B cell (primary cell): ENCODE results near the gene CSTF1. TPM values are rescaled to one million over a fixed set of nuclear protein-coding genes. Genes with fewer than 3 reads are reported as not detected.

ENCODE experiments used
- ATAC-seq: fragments of 200-7000 bp; cut with Tn5 transposase; one replicate; pipeline ENCODE4 v1.10.0; 2021; ENCODE audit warnings: low read depth, mild to moderate bottlenecking, moderate number of reproducible peaks, moderate library complexity
- CTCF ChIA-PET: fragments of 350-600 bp; sonication (Branson Sonifier 250); formaldehyde crosslinking; loops from one replicate; lab custom pipeline; 2021; ENCODE audit warnings: antibody characterized with exemption, inconsistent platforms; lab: Charles Lee
- POLR2A ChIA-PET: fragments of 350-600 bp; sonication (Branson Sonifier 250); formaldehyde crosslinking; loops from one replicate; lab custom pipeline; 2021; ENCODE audit warnings: antibody characterized with exemption; lab: Charles Lee
- DNase-seq: peaks from one replicate; pipeline ENCODE4 v3.0.0; 2013
- H2AFZ ChIP-seq: 2 replicates; pipeline ENCODE4 v1.6.1; 2012; ENCODE audit warnings: mild to moderate bottlenecking, low read depth, low read length; ENCODE audit not compliant: insufficient read depth, poor library complexity, severe bottlenecking
- H3K27ac ChIP-seq, 2 donors: 1 replicate in 1 of 2; 2 replicates in 1 of 2; pipeline ENCODE4 v1.5.1; 2012 to 2013; ENCODE audit warnings: low read length in 2 of 2, mild to moderate bottlenecking in 2 of 2, moderate library complexity in 1 of 2
- H3K27me3 ChIP-seq, 4 experiments: fragments of 200-600 bp in 1 of 4; sonication (generic) in 1 of 4; replicated peaks in 1 of 4; 1 replicate in 2 of 4; 2 replicates in 2 of 4; pipeline versions ENCODE4 v1.6.1 to v1.7.0; 2013 to 2016; ENCODE audit warnings: low read length in 3 of 4, mild to moderate bottlenecking in 2 of 4, mixed read lengths in 1 of 4, moderate library complexity in 1 of 4; ENCODE audit not compliant: insufficient read depth in 4 of 4, control insufficient read depth in 3 of 4; ENCODE audit errors: control extremely low read depth in 1 of 4
- H3K36me3 ChIP-seq, 2 experiments: replicated peaks in 1 of 2; 1 replicate in 1 of 2; 2 replicates in 1 of 2; pipeline versions ENCODE4 v1.6.1 to v1.7.1; 2013; ENCODE audit warnings: low read length in 1 of 2; ENCODE audit not compliant: insufficient read depth in 2 of 2, control insufficient read depth in 1 of 2; ENCODE audit errors: control extremely low read depth in 1 of 2, extremely low read depth in 1 of 2
- H3K4me1 ChIP-seq, 2 donors: fragments of 200-600 bp in 1 of 2; sonication (generic) in 1 of 2; 1 replicate in 1 of 2; 2 replicates in 1 of 2; pipeline versions ENCODE4 v1.5.1 to v1.6.1; 2013 to 2017; ENCODE audit warnings: low read length in 2 of 2; ENCODE audit not compliant: control insufficient read depth in 2 of 2, insufficient read depth in 2 of 2
- H3K4me2 ChIP-seq: replicated peaks from 2 replicates; pipeline ENCODE3; 2012; ENCODE audit warnings: mild to moderate bottlenecking, low read depth, low read length; ENCODE audit not compliant: poor library complexity, severe bottlenecking
- H3K4me3 ChIP-seq, 5 experiments: fragments of 200-600 bp in 1 of 5; sonication (generic) in 1 of 5; 1 replicate in 3 of 5; 2 replicates in 2 of 5; pipeline versions ENCODE4 v1.5.1 to v1.7.0; 2011 to 2016; ENCODE audit warnings: low read length in 4 of 5, mild to moderate bottlenecking in 4 of 5, low read depth in 2 of 5, control low read depth in 1 of 5, moderate library complexity in 1 of 5; ENCODE audit not compliant: insufficient read depth in 1 of 5; ENCODE audit errors: control extremely low read depth in 1 of 5, extremely low read depth in 1 of 5
- H3K79me2 ChIP-seq: fragments of 200-600 bp; sonication (generic); one replicate; pipeline ENCODE4 v1.6.0; 2016; ENCODE audit warnings: low read length; ENCODE audit not compliant: control insufficient read depth, insufficient read depth
- H3K9ac ChIP-seq: fragments of 200-600 bp; sonication (generic); 2 replicates; pipeline ENCODE4 v1.6.1; 2017; ENCODE audit warnings: mild to moderate bottlenecking, low read length, moderate library complexity
- H3K9me3 ChIP-seq, 3 donors: one replicate each; pipeline versions ENCODE4 v1.6.1 to v1.7.1; 2013; ENCODE audit warnings: low read length in 2 of 3; ENCODE audit not compliant: control insufficient read depth in 2 of 3, insufficient read depth in 1 of 3; ENCODE audit errors: control extremely low read depth in 1 of 3
- H4K20me1 ChIP-seq: 2 replicates; pipeline ENCODE4 v1.6.0; 2012; ENCODE audit warnings: mild to moderate bottlenecking, low read length; ENCODE audit not compliant: insufficient read depth, control insufficient read depth, poor library complexity, severe bottlenecking
- H3K27ac Mint-ChIP-seq: one replicate; pipeline ENCODE4 v1.8.0; 2021; ENCODE audit warnings: mixed read lengths
- H3K27me3 Mint-ChIP-seq: one replicate; pipeline ENCODE4 v1.8.0; 2021; ENCODE audit warnings: mixed read lengths
- H3K4me1 Mint-ChIP-seq: one replicate; pipeline ENCODE4 v1.8.0; 2021; ENCODE audit warnings: mixed read lengths
- H3K4me3 Mint-ChIP-seq: one replicate; pipeline ENCODE4 v1.8.0; 2021; ENCODE audit warnings: mixed read lengths
- H3K9me3 Mint-ChIP-seq: one replicate; pipeline ENCODE4 v1.8.0; 2022; ENCODE audit warnings: mixed read lengths; ENCODE audit not compliant: insufficient read depth
- EZH2 ChIP-seq: IDR thresholded peaks from 2 replicates; pipeline ENCODE4 v1.6.1; 2012; ENCODE audit warnings: borderline replicate concordance, low read depth, mild to moderate bottlenecking, moderate library complexity, low read length; ENCODE audit not compliant: insufficient read depth, poor library complexity, severe bottlenecking
- WGBS: methylation state at CpG from one replicate; pipeline ENCODE4 v1.1.5; 2013; ENCODE audit warnings: missing lambda C conversion rate; ENCODE audit not compliant: insufficient coverage; 5-methylcytosine and 5-hydroxymethylcytosine counted together
- intact Hi-C: fragments of 100-400 bp; cut with micrococcal nuclease; formaldehyde crosslinking; loops from one replicate; pipeline ENCODE4 v1.10.0; 2022
- polyA plus RNA-seq: library from polyadenylated mRNA; depleted of rRNA; stranded (reverse); fragments of >200 nt; gene quantifications from 2 replicates; pipeline ENCODE4 v1.2.3, GENCODE V29; 2012
- total RNA-seq, 2 donors: library from RNA; stranded (reverse); fragments of 120-200 nt in 1 of 2; gene quantifications; 1 replicate in 1 of 2; 2 replicates in 1 of 2; pipeline versions ENCODE4 v1.2.3 to v1.2.4, GENCODE V29; 2013 to 2022
- TF ChIP-seq, protein P1 (sequence below): fragments of 200-600 bp; IDR thresholded peaks from one replicate; pipeline ENCODE4 v1.8.0; 2022; ENCODE audit warnings: antibody characterized with exemption, mild to moderate bottlenecking

Gene CSTF1
- total and polyA plus RNA-seq, 2 donors (not counting 1 experiment from before 2014, with no cell fraction given): 18.3 to 33.8 TPM

DNA sequence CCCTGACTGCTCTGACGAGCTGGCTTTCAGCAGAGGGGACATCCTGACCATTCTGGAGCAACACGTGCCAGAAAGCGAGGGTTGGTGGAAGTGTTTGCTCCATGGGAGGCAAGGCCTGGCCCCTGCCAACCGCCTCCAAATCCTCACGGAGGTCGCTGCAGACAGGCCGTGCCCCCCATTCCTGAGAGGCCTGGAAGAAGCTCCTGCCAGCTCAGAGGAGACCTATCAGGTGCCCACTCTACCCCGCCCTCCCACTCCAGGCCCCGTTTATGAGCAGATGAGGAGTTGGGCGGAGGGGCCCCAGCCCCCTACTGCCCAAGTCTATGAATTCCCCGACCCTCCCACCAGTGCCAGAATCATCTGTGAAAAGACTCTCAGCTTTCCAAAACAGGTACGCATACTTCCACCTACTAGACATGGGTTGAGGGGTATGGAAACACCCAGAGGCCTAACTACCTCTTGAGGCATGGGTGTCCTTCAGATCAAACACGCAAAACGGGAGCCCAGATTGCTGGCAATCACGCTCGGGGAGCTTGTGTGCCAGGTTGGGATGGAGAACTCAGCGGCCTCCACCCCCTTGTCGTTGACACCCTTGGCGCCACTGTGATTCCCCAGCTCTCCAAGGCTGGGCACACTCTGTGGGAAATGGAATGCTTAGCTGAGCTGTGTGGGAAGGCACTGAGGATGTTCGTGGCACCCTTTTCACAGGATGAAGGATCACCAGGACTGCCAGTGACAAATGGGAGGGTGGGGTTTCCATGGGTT is 44.9 kb downstream of the CSTF1 start:
- 97% methylated on average over 16 of the region's 20 CpGs for whole genome bisulfite sequencing
- no peaks in the 10 kb centered on the region for H3K9me3 Mint-ChIP-seq

DNA sequence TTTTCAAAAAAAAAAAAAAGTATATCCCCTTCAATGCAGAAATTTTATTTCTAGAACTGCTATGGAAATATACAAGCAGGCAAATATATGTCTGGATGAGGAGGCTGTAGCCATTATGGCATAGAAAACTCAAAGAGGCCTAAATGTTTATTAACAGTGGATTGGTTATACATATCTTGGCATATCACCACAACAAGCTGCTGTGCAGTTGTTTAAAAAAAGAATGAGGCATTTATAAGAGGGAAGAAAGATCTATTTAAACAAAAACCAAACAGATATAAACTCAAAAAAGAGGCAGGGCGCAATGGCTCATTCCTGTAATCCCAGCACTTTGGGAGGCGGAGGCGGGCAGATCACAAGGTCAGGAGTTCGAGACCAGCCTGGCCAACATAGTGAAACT is 45.8 kb downstream of the CSTF1 start:
- CTCF ChIA-PET: no interaction called here

More for the DNA sequence above, 44.9 kb downstream of the CSTF1 start:
- no peak overlapping the region for H2AFZ ChIP-seq
- ATAC-seq (no peak), DNase-seq (no peak)
- no peak overlapping the region for H3K4me3 Mint-ChIP-seq
- intact Hi-C loops: no loop called here
- no peaks in the 10 kb centered on the region for H3K27me3 Mint-ChIP-seq
- H3K27ac Mint-ChIP-seq: no peak overlapping the region
- no peaks in the 10 kb centered on the region for H4K20me1 ChIP-seq
- H3K4me2 ChIP-seq: no peak overlapping the region
- H3K27me3 ChIP-seq: no peaks in the 10 kb centered on the region
- H3K36me3 ChIP-seq: no peaks in the 10 kb centered on the region
- H3K27ac ChIP-seq: no peak overlapping the region
- H3K4me1 ChIP-seq: peaks cover 12 to 20% of the 10 kb centered on the region in 2 donors
- TF ChIP-seq EZH2: no peak
- TF ChIP-seq, protein P1, sequence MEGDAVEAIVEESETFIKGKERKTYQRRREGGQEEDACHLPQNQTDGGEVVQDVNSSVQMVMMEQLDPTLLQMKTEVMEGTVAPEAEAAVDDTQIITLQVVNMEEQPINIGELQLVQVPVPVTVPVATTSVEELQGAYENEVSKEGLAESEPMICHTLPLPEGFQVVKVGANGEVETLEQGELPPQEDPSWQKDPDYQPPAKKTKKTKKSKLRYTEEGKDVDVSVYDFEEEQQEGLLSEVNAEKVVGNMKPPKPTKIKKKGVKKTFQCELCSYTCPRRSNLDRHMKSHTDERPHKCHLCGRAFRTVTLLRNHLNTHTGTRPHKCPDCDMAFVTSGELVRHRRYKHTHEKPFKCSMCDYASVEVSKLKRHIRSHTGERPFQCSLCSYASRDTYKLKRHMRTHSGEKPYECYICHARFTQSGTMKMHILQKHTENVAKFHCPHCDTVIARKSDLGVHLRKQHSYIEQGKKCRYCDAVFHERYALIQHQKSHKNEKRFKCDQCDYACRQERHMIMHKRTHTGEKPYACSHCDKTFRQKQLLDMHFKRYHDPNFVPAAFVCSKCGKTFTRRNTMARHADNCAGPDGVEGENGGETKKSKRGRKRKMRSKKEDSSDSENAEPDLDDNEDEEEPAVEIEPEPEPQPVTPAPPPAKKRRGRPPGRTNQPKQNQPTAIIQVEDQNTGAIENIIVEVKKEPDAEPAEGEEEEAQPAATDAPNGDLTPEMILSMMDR: no peak
- H3K9me3 ChIP-seq: peaks cover 0 to 1% (median 0%) of the 10 kb centered on the region in 3 donors
- ChIA-PET POLR2A (no interaction called here), CTCF (no interaction called here)
- H3K4me3 ChIP-seq: no peak overlapping the region
- peaks cover 27% of the 10 kb centered on the region for H3K4me1 Mint-ChIP-seq
- no peaks in the 10 kb centered on the region for H3K79me2 ChIP-seq
- H3K9ac ChIP-seq: no peak overlapping the region

More for the DNA sequence above, 45.8 kb downstream of the CSTF1 start:
- H2AFZ ChIP-seq: no peak overlapping the region
- Mint-ChIP-seq H3K27ac (no peak overlapping the region), H3K9me3 (no peaks in the 10 kb centered on the region), H3K4me1 (peaks cover 24% of the 10 kb centered on the region), H3K27me3 (no peaks in the 10 kb centered on the region), H3K4me3 (no peak overlapping the region)
- TF ChIP-seq, protein P1: no peak
- TF ChIP-seq EZH2: no peak
- H3K4me3 ChIP-seq: no peak overlapping the region
- POLR2A ChIA-PET: no interaction called here
- no peaks in the 10 kb centered on the region for H3K79me2 ChIP-seq
- no peak overlapping the region for H3K4me2 ChIP-seq
- no peak overlapping the region for H3K27ac ChIP-seq
- H3K27me3 ChIP-seq: no peaks in the 10 kb centered on the region
- H4K20me1 ChIP-seq: no peaks in the 10 kb centered on the region
- WGBS: no CpG with 5 or more reads among the region's 4 CpGs
- ATAC-seq (no peak), DNase-seq (no peak)
- H3K9me3 ChIP-seq: peaks cover 0 to 3% (median 1%) of the 10 kb centered on the region in 3 donors
- H3K4me1 ChIP-seq: peaks cover 12 to 20% of the 10 kb centered on the region in 2 donors
- H3K9ac ChIP-seq: no peak overlapping the region
- H3K36me3 ChIP-seq: no peaks in the 10 kb centered on the region
- intact Hi-C loops: no loop called here
